ENCODE results near the gene BARHL1.

Gene BARHL1

DNA sequence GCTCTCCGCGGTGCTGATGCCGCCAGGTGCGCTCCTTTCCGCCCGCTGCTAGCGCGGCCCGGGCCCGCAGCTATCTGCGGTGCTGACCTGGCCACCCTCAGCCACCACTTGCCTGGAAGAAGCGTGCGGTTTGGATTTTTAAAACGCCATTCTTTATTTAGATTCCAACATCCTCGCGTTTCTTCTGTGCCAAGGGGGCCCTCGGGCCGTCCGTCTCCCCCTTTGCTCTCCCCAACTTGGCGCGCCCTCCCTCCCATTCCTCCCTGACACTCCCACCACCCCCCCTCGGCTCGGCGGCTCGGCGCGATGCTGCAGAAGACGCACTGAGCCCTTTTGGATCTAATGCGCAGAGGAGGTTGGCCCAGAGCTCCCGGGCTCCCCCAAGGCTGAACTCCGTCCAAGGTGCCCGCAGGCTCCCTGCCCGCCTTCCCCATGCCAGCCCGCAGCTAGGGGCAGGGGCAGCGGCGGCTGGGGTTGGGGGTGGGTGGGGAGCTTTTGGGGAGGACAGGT, at the start of gene BARHL1:
Gene BARHL1, plus strand, starts transcription at position 331 of the 510 bp plus-strand sequence. CDS start 192 bp downstream, outside the sequence.
- intact Hi-C loops (cut with DNase I) = no loop called here
- DNase-seq = no peak

DNA sequence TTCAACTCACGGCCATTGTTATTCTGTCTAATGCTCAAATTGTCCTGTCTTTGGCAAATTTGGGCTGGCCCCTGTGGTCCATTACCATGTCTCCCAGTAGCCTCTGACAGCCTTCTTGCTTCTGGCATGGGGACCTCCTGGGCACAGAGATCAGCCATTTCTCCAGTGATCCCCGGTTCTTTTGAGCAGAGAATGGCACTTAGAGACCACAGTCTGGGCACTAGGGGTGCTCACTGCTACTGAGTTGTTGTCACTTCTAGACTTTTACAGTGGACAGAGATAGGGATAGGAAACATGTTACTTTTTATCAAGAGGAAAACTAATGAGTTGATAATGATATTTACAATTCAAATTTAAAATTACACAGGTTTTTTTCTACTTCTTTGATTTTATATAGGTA, 47.6 kb upstream of the BARHL1 start:
- no peak for DNase-seq
- intact Hi-C loops (cut with DNase I) = no loop called here

DNA sequence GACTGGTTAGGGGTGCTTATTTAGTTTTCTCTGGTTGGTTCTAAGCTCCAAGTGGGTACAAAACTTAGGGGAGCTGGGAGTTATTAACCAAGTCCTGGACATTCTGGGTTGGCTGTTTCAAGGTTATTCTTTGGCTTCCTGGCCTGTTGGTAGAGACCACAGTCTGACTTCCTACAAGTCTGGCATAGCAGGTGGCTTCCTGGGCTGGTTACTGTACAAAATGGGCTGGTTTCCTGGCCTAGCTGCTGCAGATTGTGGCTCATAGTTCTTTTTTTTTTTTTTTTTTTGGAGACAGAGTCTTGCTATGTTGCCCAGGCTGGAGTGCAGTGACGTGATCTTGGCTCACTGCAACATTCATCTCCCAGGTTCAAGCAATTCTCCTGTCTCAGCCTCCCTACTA, 46.3 kb upstream of the BARHL1 start:
- no peak for DNase-seq
- intact Hi-C loops (cut with DNase I) = no loop called here

DNA sequence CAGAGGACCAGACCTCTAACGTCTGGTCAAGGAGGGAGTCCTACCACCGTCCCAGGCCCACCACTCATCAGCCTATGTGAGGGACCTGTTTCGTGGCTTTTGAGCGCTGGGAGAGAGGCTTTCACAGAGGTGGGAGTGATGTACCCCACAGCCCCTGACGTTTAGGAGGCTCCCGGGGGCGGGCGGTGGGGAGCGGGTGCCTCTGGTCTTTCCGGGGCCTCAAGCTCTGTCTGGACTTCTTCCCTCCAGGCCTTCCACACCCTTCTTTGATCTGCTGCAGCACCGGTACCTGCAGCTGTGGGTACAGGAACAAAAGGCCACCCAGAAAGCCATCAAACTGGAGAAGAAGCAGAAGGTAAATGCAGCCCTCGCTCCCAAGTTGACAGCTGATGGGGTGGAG, 45.1 kb upstream of the BARHL1 start:
- no peak for DNase-seq
- intact Hi-C loops (cut with DNase I) = no loop called here

DNA sequence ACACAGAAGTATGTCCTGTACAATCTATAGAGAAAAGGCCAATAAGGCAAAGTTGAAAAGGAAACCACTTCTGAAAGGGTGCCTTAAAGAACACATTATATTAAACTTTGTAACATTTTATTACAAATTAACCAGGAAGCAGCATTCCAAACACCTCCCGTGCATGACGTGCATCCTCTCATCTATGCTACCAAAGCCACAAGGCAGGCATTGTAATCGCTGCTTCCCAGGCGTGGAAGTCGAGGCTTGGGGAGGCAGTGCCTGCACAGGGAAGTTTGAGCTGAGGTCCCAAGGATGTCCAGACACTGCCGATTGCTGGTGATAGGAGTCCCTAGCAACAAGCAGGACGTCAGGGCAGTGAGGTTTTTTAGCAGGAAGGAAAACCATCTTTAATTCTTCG, 44.3 kb upstream of the BARHL1 start:
- DNase-seq = no peak
- intact Hi-C loops (cut with DNase I) = no loop called here

DNA sequence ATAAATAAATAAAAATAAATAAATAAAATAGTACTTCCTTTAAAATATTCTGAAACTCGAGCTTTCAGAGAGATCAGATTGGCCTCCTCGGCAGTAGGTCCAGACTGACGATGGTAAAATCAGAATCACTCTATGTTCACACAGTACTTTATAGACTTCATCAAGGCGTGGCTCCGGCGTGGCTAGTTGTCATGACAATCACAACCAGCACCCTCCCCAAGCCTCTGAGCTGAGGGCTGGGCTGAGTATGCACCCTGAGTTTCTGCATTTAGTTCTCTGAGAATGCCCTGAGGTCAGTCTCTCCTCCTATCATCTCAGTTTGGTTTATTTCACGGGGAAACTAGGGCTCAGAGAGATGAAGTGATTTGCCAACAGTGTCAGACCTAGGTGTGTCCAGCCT, 43.3 kb upstream of the BARHL1 start:
- intact Hi-C loops (cut with DNase I) = no loop called here
- no peak for DNase-seq

DNA sequence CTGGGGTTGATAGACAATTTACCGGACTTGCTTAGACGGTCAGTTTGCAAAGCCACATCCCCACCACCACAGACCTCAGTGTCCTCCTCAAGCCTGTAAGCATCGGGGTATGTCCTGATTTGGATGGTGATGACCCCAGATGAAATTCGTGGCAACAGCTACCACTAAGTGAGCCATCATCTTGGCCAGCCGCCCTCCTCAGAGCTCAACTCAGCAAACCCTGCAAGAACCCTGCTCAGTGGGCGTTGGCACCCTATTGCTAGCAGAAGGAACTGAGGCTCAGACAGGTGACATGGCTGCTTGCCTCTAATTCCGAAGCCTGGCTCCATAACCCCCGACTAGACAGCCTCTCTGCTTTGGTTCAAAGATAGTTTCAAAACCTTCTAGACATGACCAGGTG, 41.4 kb upstream of the BARHL1 start:
- DNase-seq = no peak
- intact Hi-C loops (cut with DNase I) = no loop called here

DNA sequence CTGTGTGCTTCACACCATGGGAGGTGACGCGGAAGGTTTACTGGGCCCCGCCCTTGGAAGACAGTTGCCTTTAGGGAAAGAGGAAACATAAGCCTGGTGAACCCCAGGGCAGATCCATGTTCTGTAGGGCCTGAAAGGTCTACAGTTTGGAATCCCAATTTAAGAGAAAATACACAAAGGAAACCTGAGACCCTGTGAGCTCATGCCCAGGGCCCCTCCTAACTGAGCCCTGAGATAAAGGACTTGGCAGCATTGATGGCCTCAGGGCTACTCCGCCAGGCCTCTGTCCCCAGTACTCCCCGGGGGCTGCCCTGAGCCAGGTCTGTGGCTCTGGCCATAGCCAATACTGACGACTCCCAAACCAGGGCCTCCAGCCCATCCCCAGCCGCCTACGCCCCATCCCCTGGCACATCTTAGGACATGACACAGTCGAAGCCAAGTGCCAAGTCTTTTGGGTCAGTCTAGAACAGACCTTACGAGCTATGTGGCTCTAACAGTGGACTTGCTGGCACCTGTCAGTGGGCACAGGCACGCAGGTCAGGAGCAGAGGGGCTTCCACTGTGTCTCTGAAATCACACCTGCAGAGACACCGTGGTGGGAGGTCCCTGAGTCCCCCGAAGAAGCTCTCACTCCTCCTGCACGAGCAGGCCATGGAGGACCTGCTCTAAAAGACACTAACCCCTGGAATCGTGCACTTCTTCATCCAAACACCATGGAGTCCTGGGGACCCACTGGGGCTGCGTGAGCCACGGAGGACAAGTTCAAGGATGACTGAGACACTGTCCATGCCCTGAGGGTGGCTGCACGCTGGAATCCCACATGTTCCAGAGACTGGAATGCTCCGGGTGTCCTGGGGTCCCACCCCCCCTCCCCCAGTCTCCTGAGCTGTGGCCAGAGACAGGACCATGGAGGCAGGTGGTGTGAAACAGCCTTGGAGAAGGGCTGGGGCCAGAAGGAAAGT, 40.3 kb upstream of the BARHL1 start:
- DNase-seq = no peak
- intact Hi-C loops (cut with DNase I) = no loop called here

DNA sequence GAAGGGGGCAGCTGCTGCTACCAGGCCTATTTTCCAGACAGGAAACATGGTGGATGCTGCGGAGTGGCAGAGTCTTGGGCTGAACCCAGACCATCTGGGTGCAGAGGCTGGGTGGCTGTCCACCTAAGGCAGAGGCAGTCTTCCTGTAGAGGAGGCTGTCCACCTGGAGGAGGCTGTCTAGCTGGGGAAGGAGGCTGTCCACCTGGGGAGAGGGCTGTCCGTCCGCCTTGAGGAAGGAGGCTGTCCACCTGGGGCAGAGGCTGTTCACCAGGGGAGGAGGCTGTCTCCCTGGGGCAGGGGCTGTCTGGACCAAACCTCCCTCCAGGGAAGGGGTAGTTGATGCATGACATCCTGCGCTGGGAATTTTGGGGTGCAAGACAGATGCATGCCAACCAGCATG, 39.2 kb upstream of the BARHL1 start:
- intact Hi-C loops (cut with DNase I) = no loop called here
- DNase-seq = no peak

DNA sequence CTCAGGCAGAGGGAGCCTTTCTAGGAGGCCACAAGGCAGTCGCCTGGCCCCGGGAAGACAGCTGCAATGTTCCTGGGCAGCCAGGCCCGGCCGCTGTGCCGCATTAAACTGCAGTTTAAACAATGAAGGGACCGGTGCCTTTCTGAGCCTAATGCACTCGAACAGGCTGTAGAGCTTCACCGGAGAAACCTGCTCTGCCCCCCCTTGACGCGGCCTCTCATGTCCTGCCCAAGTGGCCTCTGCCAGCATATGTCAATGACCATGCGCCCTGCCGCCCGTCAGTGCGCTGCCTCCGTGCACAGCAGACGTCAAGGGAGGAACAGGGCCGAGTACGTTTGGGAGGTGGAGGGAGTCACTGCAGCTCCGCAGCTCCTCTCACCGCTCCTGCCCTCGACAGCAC, 38.4 kb upstream of the BARHL1 start:
- no peak for DNase-seq
- intact Hi-C loops (cut with DNase I) = no loop called here

DNA sequence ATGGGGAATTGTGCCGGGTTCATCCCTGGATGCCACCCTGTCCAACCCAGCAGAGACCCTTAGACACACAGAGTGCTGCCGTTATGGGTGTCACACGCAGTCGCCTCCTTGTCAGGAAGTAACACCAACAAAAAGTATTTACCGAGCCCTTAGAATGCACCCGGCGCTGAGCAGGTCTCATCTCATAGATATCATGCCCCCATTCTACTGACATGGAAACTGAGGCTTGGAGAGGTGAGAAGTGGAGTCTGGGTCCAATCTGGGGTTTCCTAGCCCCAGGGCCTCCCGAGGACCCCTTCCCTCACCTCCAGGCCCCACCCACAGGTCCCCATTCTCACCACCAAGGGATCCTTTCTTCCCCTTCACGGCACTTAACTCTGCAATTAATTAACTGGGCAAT, 36.8 kb upstream of the BARHL1 start:
- DNase-seq = no peak
- intact Hi-C loops (cut with DNase I) = no loop called here

DNA sequence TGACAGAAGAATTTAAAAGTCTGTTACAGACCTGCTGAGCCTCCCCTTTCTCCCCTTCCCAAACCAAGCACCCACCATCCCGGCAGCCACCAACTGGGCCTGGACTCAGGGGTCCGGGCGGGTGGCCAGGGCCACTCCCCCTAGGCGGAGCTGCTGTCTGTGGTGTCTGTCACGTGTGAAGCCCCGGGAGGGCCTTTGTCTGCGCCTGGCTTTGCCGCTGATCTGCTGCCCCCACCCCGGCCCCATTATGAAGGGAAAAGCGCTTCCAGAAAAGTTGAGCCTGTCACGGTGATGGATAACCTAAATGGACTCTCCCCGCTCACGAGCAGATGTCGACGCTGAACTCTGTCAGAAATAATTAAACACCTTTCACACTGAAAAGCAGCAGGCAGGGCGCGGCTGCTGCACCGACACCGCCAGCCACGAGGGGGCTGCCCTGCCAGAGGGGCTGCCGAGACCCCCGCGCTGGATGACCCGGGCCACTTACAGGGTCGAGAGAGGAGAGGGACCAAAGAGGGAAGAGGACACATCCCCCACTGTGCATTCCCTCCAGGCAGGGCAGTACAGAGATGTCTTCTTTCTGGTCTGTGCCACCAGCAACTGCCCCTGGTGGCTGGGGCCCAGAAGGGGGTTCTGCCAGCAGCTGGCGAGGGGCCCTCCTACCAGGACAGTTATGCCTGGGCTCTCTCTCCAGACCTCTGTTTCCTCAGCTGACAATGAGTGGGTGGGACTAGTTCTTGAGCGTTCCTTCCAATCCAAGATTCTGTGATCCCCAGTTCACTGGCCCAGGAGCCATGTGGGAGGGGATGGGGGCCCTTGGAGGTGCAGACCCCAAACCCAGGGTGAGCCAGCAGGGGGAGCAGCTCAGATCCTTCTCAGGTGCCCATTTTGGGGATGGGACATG, 36.0 kb upstream of the BARHL1 start:
- intact Hi-C loops (cut with DNase I) = no loop called here
- DNase-seq = peak in 26 of 42 donors; percentile 7 to 56 (median 27)

DNA sequence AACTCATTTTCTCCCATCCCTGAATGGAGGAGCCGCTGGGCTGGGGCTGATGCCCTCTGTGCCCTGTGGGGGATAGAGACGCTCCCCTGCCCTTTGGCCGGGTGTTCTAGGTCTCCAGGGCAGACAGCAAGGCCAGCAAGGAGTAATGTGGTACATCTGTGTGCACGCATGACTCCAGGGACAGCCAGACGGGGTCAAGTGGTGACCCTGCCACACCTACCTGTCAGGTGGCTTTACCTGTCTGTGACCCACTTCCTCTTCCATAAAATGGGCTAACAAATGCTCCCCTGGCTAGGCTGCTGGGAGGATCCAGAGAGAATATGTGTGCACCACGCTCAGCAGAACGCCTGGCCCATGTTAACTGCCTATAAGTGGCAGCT, 35.4 kb upstream of the BARHL1 start:
- intact Hi-C loops (cut with DNase I) = no loop called here

DNA sequence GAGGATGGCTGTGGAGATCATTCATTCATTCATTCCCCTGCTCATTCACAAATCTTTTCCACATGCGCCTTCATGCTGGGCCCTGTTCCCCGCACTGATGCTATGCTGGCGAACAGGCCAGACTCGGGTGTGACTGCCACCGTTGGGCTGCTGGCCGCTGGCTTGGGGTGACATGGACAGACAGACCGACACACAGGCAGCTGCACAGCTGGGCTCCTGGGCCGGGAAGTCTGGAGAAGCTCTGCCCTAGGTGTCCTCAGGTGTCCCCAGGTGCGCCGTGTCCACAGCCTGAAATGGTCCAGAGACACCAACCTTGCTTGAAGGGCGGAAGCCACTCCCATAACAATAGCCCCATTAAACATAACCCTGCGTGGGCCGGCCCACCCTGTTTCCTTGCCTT, 35.0 kb upstream of the BARHL1 start:
- intact Hi-C loops (cut with DNase I) = no loop called here
- DNase-seq = no peak

More for the DNA sequence above, 35.4 kb upstream of the BARHL1 start:
- DNase-seq = no peak

DNA sequence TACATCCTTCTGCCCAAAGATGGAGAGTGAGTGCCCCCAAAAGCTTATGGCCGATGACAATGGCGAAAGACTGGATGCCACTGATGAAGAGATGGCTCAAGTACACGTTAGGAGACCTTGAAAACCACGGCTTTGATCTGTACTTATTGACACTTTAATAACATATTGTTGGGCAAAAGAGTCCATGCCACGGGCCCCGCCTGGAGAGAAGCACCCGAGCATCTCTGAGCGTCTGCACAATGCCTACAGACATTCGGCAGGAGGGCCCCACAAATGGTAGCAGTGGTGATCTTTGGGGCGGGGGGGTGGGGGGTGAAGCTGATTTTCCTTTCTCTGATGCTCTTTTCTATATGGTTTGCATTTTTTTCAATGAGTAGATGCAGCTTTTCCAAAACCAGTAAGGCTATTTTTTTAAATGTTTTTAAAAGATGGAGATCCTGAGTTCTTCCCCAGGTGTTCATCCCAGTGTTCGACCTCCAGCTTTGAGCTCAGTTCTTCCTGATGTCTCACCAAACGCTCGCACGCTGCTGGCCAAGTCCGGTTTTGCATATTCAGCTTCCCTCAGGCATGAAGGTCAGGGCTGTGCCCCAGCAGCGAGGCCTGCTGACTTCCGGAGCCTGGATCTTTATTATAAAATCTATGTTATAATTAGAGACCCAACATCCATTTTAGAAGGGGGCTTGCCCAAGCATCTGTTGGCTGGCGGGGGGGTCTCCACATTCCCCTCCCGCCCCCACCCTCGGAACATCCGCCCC, 34.3 kb upstream of the BARHL1 start:
- no peak for DNase-seq
- intact Hi-C loops (cut with DNase I) = no loop called here

DNA sequence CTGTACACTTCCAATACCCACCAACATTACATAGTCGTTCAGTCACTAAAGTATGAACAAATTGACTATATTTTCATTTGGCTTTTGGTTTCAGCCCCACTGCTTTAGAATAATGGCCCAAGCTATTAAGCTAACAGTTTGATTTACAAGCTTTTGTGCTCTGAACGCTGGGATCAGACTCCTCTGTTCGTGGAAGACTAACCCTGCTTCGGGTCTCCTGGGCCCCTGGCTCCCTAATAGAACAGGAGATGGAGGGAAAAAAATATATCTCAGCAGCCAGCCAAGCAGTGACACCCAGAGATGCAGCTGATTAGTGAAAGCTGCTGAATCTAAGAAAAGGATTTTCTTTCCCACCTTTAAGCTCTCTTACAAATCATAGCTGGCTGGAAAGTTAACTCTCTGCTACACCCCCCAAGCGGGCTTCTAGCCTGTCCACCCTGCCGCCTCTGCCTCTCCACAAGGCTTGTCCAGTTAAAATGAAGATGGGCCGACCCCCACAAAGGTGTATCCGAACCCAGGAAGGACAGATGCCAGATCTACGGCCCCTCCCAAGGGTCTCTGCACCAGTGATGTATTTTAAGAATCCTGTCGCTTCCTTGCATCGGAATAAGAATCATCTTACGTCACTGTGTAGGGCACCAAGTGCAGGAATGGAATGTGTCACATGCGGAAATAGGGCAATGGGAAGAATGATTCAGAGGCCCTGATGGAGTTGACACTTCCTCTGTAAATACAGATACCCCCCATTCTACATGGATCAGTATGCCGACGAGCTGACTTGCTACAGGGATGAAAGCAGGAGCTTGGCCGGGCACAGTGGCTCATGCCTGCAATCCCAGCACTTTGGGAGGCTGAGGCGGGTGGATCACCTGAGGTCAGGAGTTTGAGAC, 33.4 kb upstream of the BARHL1 start:
- intact Hi-C loops (cut with DNase I) = no loop called here
- no peak for DNase-seq

DNA sequence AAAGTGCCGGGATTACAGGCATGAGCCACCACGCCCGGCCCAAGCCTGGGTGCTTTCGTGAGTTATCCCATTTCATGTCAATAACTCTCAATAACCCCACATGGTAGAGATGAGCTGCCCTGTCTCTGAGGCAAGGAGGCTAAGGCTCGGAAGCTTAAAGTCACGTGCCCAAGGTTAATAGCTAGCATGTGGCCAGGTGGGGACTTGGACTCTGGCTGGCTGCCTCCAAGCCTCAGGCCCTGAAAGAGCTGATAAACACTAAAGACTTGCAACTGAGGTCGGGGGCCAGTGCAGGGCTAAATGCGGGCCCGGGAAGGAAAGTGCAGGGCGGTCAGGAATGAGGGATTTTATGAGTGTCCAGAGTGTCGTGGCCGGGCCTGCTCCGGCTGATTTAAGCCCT, 30.9 kb upstream of the BARHL1 start:
- intact Hi-C loops (cut with DNase I) = no loop called here
- DNase-seq = no peak

DNA sequence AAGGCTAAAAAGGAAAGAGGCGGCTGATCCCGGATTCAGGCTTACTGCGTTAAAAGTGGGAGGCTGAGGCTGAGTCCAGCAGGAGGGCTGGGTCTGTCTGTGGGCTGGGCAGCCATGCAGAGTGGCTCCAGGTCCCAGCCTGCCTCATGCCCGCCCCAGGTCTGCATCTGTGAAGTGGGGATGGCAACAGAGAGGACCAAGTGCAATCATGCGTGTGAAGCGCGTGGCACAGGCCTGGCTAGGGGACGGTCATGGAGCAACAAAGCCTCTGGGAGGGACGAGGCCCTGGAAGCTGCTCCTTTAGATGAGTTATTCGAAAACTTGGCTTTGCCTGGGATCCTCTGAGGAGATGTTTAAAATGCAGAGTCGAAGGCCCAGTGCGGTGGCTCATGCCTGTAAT, 30.4 kb upstream of the BARHL1 start:
- intact Hi-C loops (cut with DNase I) = no loop called here
- no peak for DNase-seq

All from head of caudate nucleus (tissue), 42 donors.